NCI-H1105 treated with DMSO at 0.1 percent for 48 hours (cell line): ENCODE measurements around the gene THSD4.
"Not testable (repeated sequence)": the region's sequence is repeated elsewhere in the genome, so short reads cannot be mapped to it uniquely, and the experiment has no call there.

Experiments
- DNase-seq: peaks from one replicate; lab custom pipeline; 2025; lab: John Stamatoyannopoulos, UW

Gene THSD4

GRCh38 chr15:71294911-71295602, 179.8 kb downstream of the THSD4 start:
- DNase-seq: no peak

- DNase-seq: no peak
Observed at GRCh38 chr15:71295603-71296314, 180.5 kb downstream of the THSD4 start.

- DNase-seq: no peak
Observed at GRCh38 chr15:71296315-71296679, 181.0 kb downstream of the THSD4 start.

- no peak for DNase-seq
Observed at GRCh38 chr15:71301958-71302621, 186.8 kb downstream of the THSD4 start.

- DNase-seq: no peak
Observed at GRCh38 chr15:71302861-71303410, 187.7 kb downstream of the THSD4 start.

- DNase-seq: no peak
Observed at GRCh38 chr15:71303977-71304376, 188.7 kb downstream of the THSD4 start.

GRCh38 chr15:71304681-71305080, 189.4 kb downstream of the THSD4 start:
- DNase-seq: no peak

- DNase-seq: no peak
Observed at GRCh38 chr15:71306538-71306937, 191.3 kb downstream of the THSD4 start.

- DNase-seq: no peak
Observed at GRCh38 chr15:71312194-71312708, 197.0 kb downstream of the THSD4 start.

GRCh38 chr15:71312731-71313460, 197.6 kb downstream of the THSD4 start:
- DNase-seq: no peak

- DNase-seq: no peak
Observed at GRCh38 chr15:71313806-71314205, 198.5 kb downstream of the THSD4 start.

GRCh38 chr15:71314956-71315537, 199.8 kb downstream of the THSD4 start:
- no peak for DNase-seq

GRCh38 chr15:71316911-71317310, 201.6 kb downstream of the THSD4 start:
- no peak for DNase-seq

GRCh38 chr15:71319424-71319823, 204.2 kb downstream of the THSD4 start:
- not testable (repeated sequence) for DNase-seq

- no peak for DNase-seq
Observed at GRCh38 chr15:71319935-71320334, 204.7 kb downstream of the THSD4 start.

- no peak for DNase-seq
Observed at GRCh38 chr15:71323082-71323481, 207.8 kb downstream of the THSD4 start.

GRCh38 chr15:71323584-71323983, 208.3 kb downstream of the THSD4 start:
- no peak for DNase-seq

GRCh38 chr15:71325481-71325880, 210.2 kb downstream of the THSD4 start:
- DNase-seq: no peak

GRCh38 chr15:71328453-71328852, 213.2 kb downstream of the THSD4 start:
- no peak for DNase-seq

- no peak for DNase-seq
Observed at GRCh38 chr15:71329041-71329440, 213.8 kb downstream of the THSD4 start.

GRCh38 chr15:71329497-71330260, 214.4 kb downstream of the THSD4 start:
- no peak for DNase-seq
